ENCODE results near the gene FGF12.

- TF ChIP-seq CTCF (IDR thresholded peaks at IDR 0.05 in 4 of 5, conservative IDR thresholded peaks at IDR 0.05 in 1 of 5), result no peak
- no peak for TF ChIP-seq POLR2A (IDR thresholded peaks at IDR 0.05)
Measured at GRCh38 chr3:192494174-192494573, 233.2 kb downstream of the FGF12 start.
